ENCODE results near the gene OR51A7. TPM values are rescaled to one million over a fixed set of nuclear protein-coding genes. Genes with fewer than 3 reads are reported as not detected.
"Not testable (repeated sequence)": the region's sequence is repeated elsewhere in the genome, so short reads cannot be mapped to it uniquely, and the experiment has no call there.

OR51A7 gene
- total RNA-seq, 2 experiments from 2014 or later, result not detected

- no peak overlapping the region for H3K27ac Mint-ChIP-seq
- H3K4me3 Mint-ChIP-seq, result no peak overlapping the region
- no peaks in the 10 kb centered on the region for H3K36me3 Mint-ChIP-seq (ENCODE audit: low read depth)
- no peak for ATAC-seq
- POLR2A ChIA-PET, result no interaction called here
- CTCF ChIA-PET, result interaction anchor here (1.6 kb wide), 1 partner anchor 10 kb away, joined by 5 read pairs; no protein-coding TSS in a partner anchor
- DNase-seq, result no peak
- intact Hi-C loops (cut with DNase I, micrococcal nuclease), result no loop called here
- H3K27me3 Mint-ChIP-seq, result peaks cover 8% of the 10 kb centered on the region
- H3K4me1 Mint-ChIP-seq, result no peaks in the 10 kb centered on the region
- H3K9me3 Mint-ChIP-seq (ENCODE audit: low read depth), result no peaks in the 10 kb centered on the region
Measured at GRCh38 chr11:4891996-4892640, 11.5 kb upstream of the OR51A7 start.

DNA sequence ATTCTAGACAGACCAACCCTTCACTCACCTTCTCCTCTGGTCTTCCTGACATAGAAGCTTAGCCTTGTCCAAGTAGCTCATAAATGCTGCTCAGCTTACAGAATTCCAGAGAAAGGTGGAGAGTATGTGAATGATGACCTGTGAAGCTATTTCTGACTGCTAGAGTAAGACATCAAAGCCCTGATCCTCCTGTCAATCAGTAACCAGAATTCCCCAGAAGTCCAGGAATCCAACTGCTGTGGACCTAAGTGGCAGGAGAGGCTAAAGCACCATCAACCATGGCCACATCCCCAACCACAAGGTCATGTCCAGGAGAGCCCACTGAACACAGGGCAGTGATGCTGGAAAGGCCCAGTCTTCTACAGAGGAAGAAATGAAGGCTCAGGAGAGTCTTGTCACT is 13.0 kb downstream of the OR51A7 start:
- ChIA-PET CTCF (interaction anchor here (1.3 kb wide), 1 partner anchor 89 kb away, joined by 3 read pairs; no protein-coding TSS in a partner anchor), POLR2A (no interaction called here)
- peaks cover 8% of the 10 kb centered on the region for H3K27me3 Mint-ChIP-seq
- no peak for DNase-seq
- H3K4me3 Mint-ChIP-seq, result no peak overlapping the region
- no peak for ATAC-seq
- H3K27ac Mint-ChIP-seq, result no peak overlapping the region
- H3K4me1 Mint-ChIP-seq, result no peaks in the 10 kb centered on the region
- no peaks in the 10 kb centered on the region for H3K36me3 Mint-ChIP-seq (ENCODE audit: low read depth)
- intact Hi-C loops (cut with DNase I, micrococcal nuclease), result no loop called here
- H3K9me3 Mint-ChIP-seq (ENCODE audit: low read depth), result no peaks in the 10 kb centered on the region

- no peaks in the 10 kb centered on the region for H3K4me1 Mint-ChIP-seq
- POLR2A ChIA-PET, result no interaction called here
- no peak within 1 kb of the TSS for H3K27ac Mint-ChIP-seq
- H3K27me3 Mint-ChIP-seq, result peaks cover 12% of the 10 kb centered on the region
- H3K4me3 Mint-ChIP-seq, result no peak within 1 kb of the TSS
- DNase-seq (no peak), ATAC-seq (no peak)
- no peaks in the 10 kb centered on the region for H3K36me3 Mint-ChIP-seq (ENCODE audit: low read depth)
- no peaks in the 10 kb centered on the region for H3K9me3 Mint-ChIP-seq (ENCODE audit: low read depth)
- intact Hi-C loops (cut with DNase I, micrococcal nuclease), result no loop called here
- CTCF ChIA-PET, result no interaction called here
Measured at GRCh38 chr11:4919250-4919649, 15.7 kb downstream of the OR51A7 start, which contains the start of gene OR51G2. OR51G2 (minus strand) TSS chr11:4919350; CDS start chr11:4915663, 3,687 bp downstream.

GRCh38 chr11:4921796-4922195 is 18.2 kb downstream of the OR51A7 start:
- intact Hi-C loops (cut with DNase I, micrococcal nuclease), result no loop called here
- no peaks in the 10 kb centered on the region for H3K9me3 Mint-ChIP-seq (ENCODE audit: low read depth)

DNA sequence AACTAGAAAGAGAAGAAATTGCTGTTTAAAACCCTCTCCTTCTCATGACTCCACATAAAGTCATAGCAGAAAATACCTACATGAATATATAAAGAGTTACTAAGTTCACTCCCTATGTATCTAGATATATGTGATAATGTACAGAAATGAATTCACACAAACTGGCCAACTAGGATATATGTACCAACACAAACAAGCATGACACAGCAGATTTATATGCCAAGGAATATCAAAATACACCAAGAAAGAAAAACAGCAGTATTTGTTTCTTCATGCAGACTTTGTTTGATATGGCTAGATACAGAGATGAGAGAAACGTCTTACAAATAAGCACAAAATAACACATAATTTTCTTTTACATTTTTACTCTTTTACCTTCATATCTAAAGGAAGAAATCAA is 18.7 kb downstream of the OR51A7 start:
- ATAC-seq (no peak), DNase-seq (no peak)
- H3K27me3 Mint-ChIP-seq, result peaks cover 11% of the 10 kb centered on the region
- ChIA-PET POLR2A (no interaction called here), CTCF (no interaction called here)
- no peaks in the 10 kb centered on the region for H3K4me1 Mint-ChIP-seq
- intact Hi-C loops (cut with DNase I, micrococcal nuclease), result no loop called here
- no peak overlapping the region for H3K4me3 Mint-ChIP-seq
- no peaks in the 10 kb centered on the region for H3K36me3 Mint-ChIP-seq (ENCODE audit: low read depth)
- H3K27ac Mint-ChIP-seq, result no peak overlapping the region
- no peaks in the 10 kb centered on the region for H3K9me3 Mint-ChIP-seq (ENCODE audit: low read depth)

More at GRCh38 chr11:4921796-4922195, 18.2 kb downstream of the OR51A7 start:
- no peak for ATAC-seq
- POLR2A ChIA-PET, result no interaction called here
- peaks cover 11% of the 10 kb centered on the region for H3K27me3 Mint-ChIP-seq
- H3K27ac Mint-ChIP-seq, result no peak overlapping the region
- CTCF ChIA-PET, result no interaction called here
- DNase-seq, result no peak
- no peaks in the 10 kb centered on the region for H3K36me3 Mint-ChIP-seq (ENCODE audit: low read depth)
- H3K4me3 Mint-ChIP-seq, result no peak overlapping the region
- H3K4me1 Mint-ChIP-seq, result no peaks in the 10 kb centered on the region

GRCh38 chr11:4924239-4924638 is 20.7 kb downstream of the OR51A7 start, which contains the start of gene OR51G1:
OR51G1 (minus strand) TSS chr11:4924339; CDS start chr11:4924339, 0 bp downstream.
- Mint-ChIP-seq H3K4me3 (no peak within 1 kb of the TSS), H3K27ac (no peak within 1 kb of the TSS), H3K36me3 (ENCODE audit: low read depth) (no peaks in the 10 kb centered on the region), H3K27me3 (peaks cover 11% of the 10 kb centered on the region), H3K9me3 (ENCODE audit: low read depth) (no peaks in the 10 kb centered on the region), H3K4me1 (no peaks in the 10 kb centered on the region)
- intact Hi-C loops (cut with DNase I, micrococcal nuclease), result no loop called here
- no peak for ATAC-seq
- POLR2A ChIA-PET, result no interaction called here
- CTCF ChIA-PET, result no interaction called here
- DNase-seq, result no peak

GRCh38 chr11:4926608-4927007 is 23.0 kb downstream of the OR51A7 start:
- Mint-ChIP-seq H3K27me3 (peaks cover 11% of the 10 kb centered on the region), H3K36me3 (ENCODE audit: low read depth) (no peaks in the 10 kb centered on the region), H3K27ac (no peak overlapping the region), H3K4me1 (no peaks in the 10 kb centered on the region), H3K9me3 (ENCODE audit: low read depth) (no peaks in the 10 kb centered on the region), H3K4me3 (no peak overlapping the region)
- intact Hi-C loops (cut with DNase I, micrococcal nuclease), result no loop called here
- DNase-seq (no peak), ATAC-seq (no peak)
- CTCF ChIA-PET, result no interaction called here
- POLR2A ChIA-PET, result no interaction called here

DNA sequence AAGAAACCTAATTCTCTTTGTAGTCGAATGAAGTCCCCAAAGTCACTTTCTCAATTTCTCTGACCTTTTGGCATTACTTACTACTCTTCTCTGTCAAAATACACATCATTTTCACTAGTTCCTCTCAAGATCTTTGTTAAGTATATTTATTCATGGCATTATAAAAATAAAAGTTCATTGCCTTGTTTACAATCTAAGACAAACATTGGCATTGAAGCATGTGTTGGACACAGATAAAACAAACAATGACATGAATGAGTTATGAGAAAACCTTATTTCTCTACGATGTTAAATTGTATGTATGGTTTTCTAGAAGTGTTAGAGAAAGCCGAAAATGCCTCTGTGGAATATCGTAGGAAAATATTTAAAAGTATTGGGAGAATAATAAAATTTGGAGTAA is 29.2 kb downstream of the OR51A7 start:
- ATAC-seq (no peak), DNase-seq (no peak)
- H3K4me3 Mint-ChIP-seq, result no peak overlapping the region
- POLR2A ChIA-PET, result no interaction called here
- H3K36me3 Mint-ChIP-seq (ENCODE audit: low read depth), result no peaks in the 10 kb centered on the region
- H3K4me1 Mint-ChIP-seq, result no peaks in the 10 kb centered on the region
- no peaks in the 10 kb centered on the region for H3K9me3 Mint-ChIP-seq (ENCODE audit: low read depth)
- no peak overlapping the region for H3K27ac Mint-ChIP-seq
- H3K27me3 Mint-ChIP-seq, result no peaks in the 10 kb centered on the region
- CTCF ChIA-PET, result no interaction called here
- intact Hi-C loops (cut with DNase I, micrococcal nuclease), result no loop called here

DNA sequence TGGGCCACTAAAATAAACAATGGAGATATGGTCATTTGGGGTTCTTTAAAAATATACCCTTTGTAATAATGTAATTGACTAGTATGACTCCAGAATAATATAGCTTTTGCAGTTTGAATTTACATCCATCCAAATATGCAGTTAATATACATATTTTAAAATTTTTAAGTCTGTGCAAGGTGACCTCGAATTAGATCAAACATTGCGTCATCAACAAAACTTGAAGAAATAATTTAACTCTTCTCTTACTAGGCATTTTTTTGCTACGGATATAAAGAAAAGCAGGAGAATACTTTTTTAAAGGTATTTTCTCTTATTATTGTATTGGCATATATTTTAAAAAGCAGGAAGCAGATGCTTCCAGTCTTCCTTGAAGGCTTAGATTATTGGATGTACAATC is 33.2 kb downstream of the OR51A7 start:
- Mint-ChIP-seq H3K4me3 (no peak overlapping the region), H3K4me1 (no peaks in the 10 kb centered on the region), H3K27me3 (no peaks in the 10 kb centered on the region), H3K27ac (no peak overlapping the region), H3K9me3 (ENCODE audit: low read depth) (no peaks in the 10 kb centered on the region), H3K36me3 (ENCODE audit: low read depth) (no peaks in the 10 kb centered on the region)
- ATAC-seq (no peak), DNase-seq (no peak)
- ChIA-PET POLR2A (no interaction called here), CTCF (no interaction called here)
- intact Hi-C loops (cut with DNase I, micrococcal nuclease), result no loop called here

GRCh38 chr11:4947505-4947904 is 43.9 kb downstream of the OR51A7 start, which contains the start of gene OR51A4:
OR51A4 (minus strand) TSS chr11:4947605; CDS start chr11:4947100, 505 bp downstream.
- Mint-ChIP-seq H3K4me1 (no peaks in the 10 kb centered on the region), H3K4me3 (no peak within 1 kb of the TSS), H3K9me3 (ENCODE audit: low read depth) (no peaks in the 10 kb centered on the region), H3K36me3 (ENCODE audit: low read depth) (no peaks in the 10 kb centered on the region), H3K27me3 (peaks cover 2% of the 10 kb centered on the region), H3K27ac (no peak within 1 kb of the TSS)
- POLR2A ChIA-PET, result no interaction called here
- CTCF ChIA-PET, result no interaction called here
- no peak for ATAC-seq
- intact Hi-C loops (cut with DNase I, micrococcal nuclease), result no loop called here
- DNase-seq, result no peak

DNA sequence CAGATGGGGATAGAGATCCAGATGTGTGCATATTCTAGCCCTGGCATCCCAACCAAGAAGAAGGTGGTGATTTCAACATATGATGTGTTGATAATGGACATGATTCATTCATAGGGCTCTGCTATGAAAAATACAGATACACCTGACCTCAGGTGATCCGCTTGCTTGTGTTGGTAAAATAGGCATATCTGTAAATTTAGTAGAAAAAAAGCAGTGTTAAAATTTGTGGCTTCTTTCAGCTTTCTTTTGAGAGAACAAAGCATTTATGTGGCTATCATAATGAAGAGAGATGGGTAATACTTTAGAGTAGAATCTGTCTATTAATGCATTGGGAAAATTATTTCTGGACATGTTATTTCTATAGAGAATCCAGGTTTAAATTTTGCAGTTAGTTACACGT is 52.0 kb downstream of the OR51A7 start, which contains the start of gene OR51A2:
TSS of gene OR51A2 (minus strand) at position 101 of the 400 bp plus-strand sequence. CDS start at position 101, 0 bp downstream.
- H3K4me1 Mint-ChIP-seq; DNase-seq; H3K4me3 Mint-ChIP-seq; H3K9me3 Mint-ChIP-seq (ENCODE audit: low read depth); H3K27me3 Mint-ChIP-seq; intact Hi-C loops (cut with DNase I, micrococcal nuclease); POLR2A ChIA-PET; H3K27ac Mint-ChIP-seq; ATAC-seq; H3K36me3 Mint-ChIP-seq (ENCODE audit: low read depth); CTCF ChIA-PET: not testable (repeated sequence)

- H3K9me3 Mint-ChIP-seq (ENCODE audit: low read depth), result peaks cover 1% of the 10 kb centered on the region
- ChIA-PET CTCF (no interaction called here), POLR2A (no interaction called here)
- peaks cover 4% of the 10 kb centered on the region for H3K27me3 Mint-ChIP-seq
- no peak overlapping the region for H3K27ac Mint-ChIP-seq
- no peak for DNase-seq
- H3K4me1 Mint-ChIP-seq, result no peaks in the 10 kb centered on the region
- ATAC-seq, result no peak
- no peaks in the 10 kb centered on the region for H3K36me3 Mint-ChIP-seq (ENCODE audit: low read depth)
- intact Hi-C loops (cut with DNase I, micrococcal nuclease), result no loop called here
- no peak overlapping the region for H3K4me3 Mint-ChIP-seq
Measured at GRCh38 chr11:4957396-4957795, 53.8 kb downstream of the OR51A7 start.

Measured in activated CD4-positive, alpha-beta T cell treated with anti-CD3 and anti-CD28 coated beads for 36 hours (primary cell).